H1 (cell line): ENCODE results near the gene IKZF3. TPM values are rescaled to one million over a fixed set of nuclear protein-coding genes. Genes with fewer than 3 reads are reported as not detected.

Experiments used
- BCL11A ChIP-seq, 2 experiments: IDR thresholded peaks; one replicate each; pipeline ENCODE4 v1.6.1; 2011; ENCODE audit warnings: low read depth in 2 of 2, low read length in 2 of 2, mild to moderate bottlenecking in 2 of 2
- BRCA1 ChIP-seq: IDR thresholded peaks from 2 replicates; pipeline ENCODE4 v1.6.1; 2012; ENCODE audit warnings: low read depth, low read length, improper control_type of control experiment
- CREB1 ChIP-seq: IDR thresholded peaks from 2 replicates; pipeline ENCODE4 v1.6.1; 2012; ENCODE audit warnings: inconsistent platforms
- EP300 ChIP-seq, 2 experiments: IDR thresholded peaks; 1 replicate in 1 of 2; 2 replicates in 1 of 2; pipeline ENCODE4 v1.6.1; 2011 to 2012; ENCODE audit warnings: low read depth in 2 of 2, low read length in 2 of 2, mild to moderate bottlenecking in 2 of 2, borderline replicate concordance in 1 of 2, inconsistent platforms in 1 of 2, moderate library complexity in 1 of 2
- FOSL1 ChIP-seq: IDR thresholded peaks from 2 replicates; pipeline ENCODE4 v1.6.1; 2011; ENCODE audit warnings: mild to moderate bottlenecking, low read depth, low read length, moderate library complexity; ENCODE audit not compliant: insufficient read depth
- GTF2F1 ChIP-seq: IDR thresholded peaks from 2 replicates; pipeline ENCODE4 v1.6.1; 2012; ENCODE audit warnings: low read depth, low read length, improper control_type of control experiment, borderline replicate concordance
- JUN ChIP-seq: IDR thresholded peaks from 2 replicates; pipeline ENCODE4 v1.6.1; 2011; ENCODE audit warnings: low read depth, mild to moderate bottlenecking, improper control_type of control experiment, low read length
- KDM1A ChIP-seq: fragments of 200-600, 300-600 bp; sonication (generic); IDR thresholded peaks from 2 replicates; pipeline ENCODE4 v1.7.1; 2016; ENCODE audit warnings: mild to moderate bottlenecking, low read length, borderline replicate concordance
- KDM5A ChIP-seq: fragments of 200-600 bp; IDR thresholded peaks from 2 replicates; pipeline ENCODE4 v1.7.1; 2012; ENCODE audit warnings: mild to moderate bottlenecking, low read length, inconsistent platforms, mixed read lengths
- NANOG ChIP-seq: IDR thresholded peaks from 2 replicates; pipeline ENCODE4 v1.6.1; 2011; ENCODE audit warnings: low read length, low read depth, mild to moderate bottlenecking, inconsistent platforms; ENCODE audit not compliant: insufficient read depth, poor library complexity, severe bottlenecking
- PHF8 ChIP-seq: fragments of 200-600 bp; sonication (generic); conservative IDR thresholded peaks from 2 replicates; pipeline ENCODE4 v1.7.1; 2012; ENCODE audit warnings: low read depth, mild to moderate bottlenecking, inconsistent platforms, low read length, moderate library complexity
- POU5F1 ChIP-seq: IDR thresholded peaks from 2 replicates; pipeline ENCODE4 v1.6.1; 2011; ENCODE audit warnings: low read depth, mild to moderate bottlenecking, low read length, moderate library complexity
- RFX5 ChIP-seq: IDR thresholded peaks from 2 replicates; pipeline ENCODE4 v1.6.1; 2011; ENCODE audit warnings: low read depth, low read length, improper control_type of control experiment, borderline replicate concordance
- RNF2 ChIP-seq: fragments of 200-900, 300-1000 bp; sonication (generic); IDR thresholded peaks from 2 replicates; pipeline ENCODE4 v1.7.1; 2016; ENCODE audit warnings: borderline replicate concordance, low read depth, mild to moderate bottlenecking, antibody characterized with exemption, low read length; ENCODE audit not compliant: poor library complexity, severe bottlenecking; ENCODE audit errors: missing control alignments
- RXRA ChIP-seq: IDR thresholded peaks from 2 replicates; pipeline ENCODE4 v1.6.1; 2011; ENCODE audit warnings: low read depth, mild to moderate bottlenecking, low read length, moderate library complexity; ENCODE audit not compliant: insufficient read depth
- SAP30 ChIP-seq: fragments of 300-600 bp; sonication (generic); IDR thresholded peaks from 2 replicates; pipeline ENCODE4 v1.7.1; 2012; ENCODE audit warnings: low read length, moderate library complexity, mild to moderate bottlenecking, inconsistent platforms; ENCODE audit not compliant: insufficient read depth, insufficient replicate concordance
- SIN3A ChIP-seq, 2 experiments: IDR thresholded peaks in 1 of 2; conservative IDR thresholded peaks in 1 of 2; 2 replicates each; pipeline ENCODE4 v1.6.1; 2011 to 2012; ENCODE audit warnings: low read length in 2 of 2, improper control_type of control experiment in 1 of 2, low read depth in 1 of 2, mild to moderate bottlenecking in 1 of 2
- SIX5 ChIP-seq: IDR thresholded peaks from 2 replicates; pipeline ENCODE4 v1.6.1; 2011; ENCODE audit warnings: mild to moderate bottlenecking, low read depth, low read length
- SP4 ChIP-seq: IDR thresholded peaks from 2 replicates; pipeline ENCODE4 v1.6.1; 2012; ENCODE audit warnings: low read length, inconsistent platforms
- SUZ12 ChIP-seq: fragments of 200-600 bp; sonication (generic); IDR thresholded peaks from 2 replicates; pipeline ENCODE4 v1.6.1; 2012; ENCODE audit warnings: mild to moderate bottlenecking, inconsistent platforms, low read length, moderate library complexity, mixed read lengths
- TCF12 ChIP-seq: IDR thresholded peaks from 2 replicates; pipeline ENCODE4 v1.6.1; 2011; ENCODE audit warnings: low read depth, mild to moderate bottlenecking, low read length
- YY1 ChIP-seq: IDR thresholded peaks from 2 replicates; pipeline ENCODE4 v1.6.1; 2011; ENCODE audit warnings: low read depth, mild to moderate bottlenecking, low read length
- polyA plus RNA-seq, 7 experiments: library from polyadenylated mRNA; depleted of rRNA in 3 of 7; stranded (reverse) in 5 of 7; unstranded in 2 of 7; fragments of >200 nt in 5 of 7; fragments of 200-250 nt in 2 of 7; gene quantifications; 1 replicate in 5 of 7; 2 replicates in 1 of 7; 4 replicates in 1 of 7; pipeline versions ENCODE4 v1.2.1 to v1.2.3, GENCODE V29; 2011 to 2013; ENCODE audit warnings: missing spikeins in 2 of 7, mixed read lengths in 2 of 7
- total RNA-seq: library from RNA; stranded (reverse); fragmentation: NEBNext Ultra II Directional; extraction: Animal tissue kit (Norgen Biotek cat#: 25700); gene quantifications from 2 replicates; pipeline ENCODE4 v1.2.1, GENCODE V29; 2021
- TF ChIP-seq, protein P1 (sequence below): IDR thresholded peaks from 2 replicates; pipeline ENCODE4 v1.6.1; 2011; ENCODE audit warnings: low read depth, mild to moderate bottlenecking, low read length; ENCODE audit not compliant: insufficient read depth

IKZF3 gene
- total and polyA plus RNA-seq, 2 of the 8 experiments (the other 6 are each of a cell fraction or from before 2014, with no cell fraction given) = 0.23 to 0.56 TPM

DNA sequence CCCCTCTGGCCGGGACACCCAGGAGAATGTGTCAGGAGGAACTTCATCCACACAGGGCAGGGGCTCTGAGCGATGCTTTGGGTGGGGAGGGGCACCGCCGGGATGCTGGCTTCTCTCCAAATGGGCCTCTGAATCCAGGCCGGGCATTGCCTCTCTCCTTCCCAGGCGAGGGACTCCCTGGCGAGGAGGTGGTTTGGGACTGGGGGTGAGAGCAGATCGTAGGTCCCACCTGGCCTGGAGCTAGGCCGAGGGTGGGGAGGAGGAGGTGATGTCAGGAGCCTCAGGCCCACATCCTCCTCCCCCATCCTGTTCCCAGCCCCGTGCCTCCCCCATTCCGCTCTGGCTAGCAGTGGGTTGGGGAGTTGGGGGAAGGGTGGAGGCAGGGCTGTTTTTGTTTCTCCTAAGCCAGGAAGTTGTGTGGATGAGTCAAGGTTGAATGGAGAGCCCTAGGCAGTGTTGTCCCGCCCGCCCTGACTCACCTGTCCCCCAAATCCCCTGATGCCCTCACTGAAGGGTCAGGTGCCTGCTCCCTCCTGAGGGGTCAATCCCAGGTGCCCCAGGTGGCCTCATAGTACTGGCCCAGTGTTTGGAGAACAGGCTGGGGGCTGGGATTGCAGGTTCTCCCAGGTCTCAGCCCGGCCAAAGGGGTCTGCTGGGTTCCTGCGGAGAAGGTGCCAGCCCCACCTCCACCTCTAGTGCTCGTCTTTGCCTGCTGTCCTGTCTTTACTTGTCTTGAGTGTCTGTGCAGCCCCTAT lies 123.6 kb downstream of the IKZF3 start (continued):
- TF ChIP-seq FOSL1 (no peak), EP300 (IDR thresholded peaks at IDR 0.05; ENCODE audit: borderline replicate concordance in 1 of 2, low read depth in 2 of 2, low read length in 2 of 2) (peak in 1 of 2 experiments; percentile 72; a peak in 1 of 3 replicates), KDM1A (no peak), GTF2F1 (peak; percentile 50; the same call in 1 of the 2 replicates), SP4 (no peak), POU5F1 (no peak), RFX5 (no peak), KDM5A (no peak), BCL11A (IDR thresholded peaks at IDR 0.05; ENCODE audit: low read depth in 2 of 2, low read length in 2 of 2) (no peak), TCF12 (0 out of 2 replicates have a peak, but pooled peaks have one; percentile 9), SIN3A (conservative IDR thresholded peaks at IDR 0.05 in 1 of 2, IDR thresholded peaks at IDR 0.05 in 1 of 2; ENCODE audit: low read depth in 1 of 2, low read length in 2 of 2) (0 out of 4 replicates have a peak, but pooled peaks of 1 of the 2 experiments have one; percentile 44), RNF2 (no peak), BRCA1 (no peak), SAP30 (no peak), NANOG (no peak), SIX5 (no peak), CREB1 (peak; percentile 41; the same call in 1 of the 2 replicates), RXRA (no peak), YY1 (no peak), PHF8 (no peak), SUZ12 (no peak), JUN (no peak)
- TF ChIP-seq, protein P1, sequence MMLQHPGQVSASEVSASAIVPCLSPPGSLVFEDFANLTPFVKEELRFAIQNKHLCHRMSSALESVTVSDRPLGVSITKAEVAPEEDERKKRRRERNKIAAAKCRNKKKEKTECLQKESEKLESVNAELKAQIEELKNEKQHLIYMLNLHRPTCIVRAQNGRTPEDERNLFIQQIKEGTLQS = no peak
